Measurements from ENCODE around the gene GNA14. TPM values are rescaled to one million over a fixed set of nuclear protein-coding genes. Genes with fewer than 3 reads are reported as not detected.
A peak's percentile ranks its signal among the peaks of the same experiment; 100 is the strongest.

Gene GNA14
- total and polyA plus RNA-seq, 7 donors, result 0.31 to 1.1 (median 0.47) TPM

DNA sequence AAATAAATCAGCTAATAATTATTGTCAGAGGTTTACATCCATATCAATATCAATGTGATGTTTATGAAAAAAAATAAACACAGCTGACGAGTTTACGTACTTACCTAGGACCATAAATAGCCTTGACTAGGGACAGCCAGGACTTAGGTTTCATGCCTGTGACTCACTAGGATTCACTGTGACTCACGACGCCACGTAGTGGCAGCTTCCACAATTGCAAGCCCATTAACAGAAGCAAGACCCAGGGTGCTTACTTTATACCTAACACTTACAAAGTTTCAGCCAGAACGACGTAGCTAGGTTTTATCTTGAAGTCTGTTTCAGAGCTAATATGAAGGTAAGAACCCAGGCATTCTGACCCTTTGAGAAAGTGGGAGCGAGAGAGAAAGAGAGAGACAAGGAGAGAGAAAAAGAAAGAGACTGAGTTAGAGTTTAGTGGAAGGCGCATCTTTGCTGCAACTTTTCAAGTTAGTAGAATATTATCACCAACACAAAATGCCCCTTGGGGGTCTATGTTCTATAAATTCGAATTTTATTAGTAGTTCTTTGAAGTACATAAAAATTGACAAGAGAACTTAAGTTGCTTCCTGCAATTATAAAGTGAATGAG is 191.2 kb downstream of the GNA14 start:
- Histone ChIP-seq H3K27me3 (ENCODE audit: insufficient read depth in 3 of 3, low read length in 2 of 3) (no peaks in the 10 kb centered on the region), H3K36me3 (ENCODE audit: insufficient read depth in 1 of 2, low read depth in 1 of 2) (no peaks in the 10 kb centered on the region), H3K4me3 (no peak overlapping the region), H3K4me1 (no peaks in the 10 kb centered on the region), H3K27ac (no peak overlapping the region), H3K9me3 (no peaks in the 10 kb centered on the region)
- TF ChIP-seq, protein P1, sequence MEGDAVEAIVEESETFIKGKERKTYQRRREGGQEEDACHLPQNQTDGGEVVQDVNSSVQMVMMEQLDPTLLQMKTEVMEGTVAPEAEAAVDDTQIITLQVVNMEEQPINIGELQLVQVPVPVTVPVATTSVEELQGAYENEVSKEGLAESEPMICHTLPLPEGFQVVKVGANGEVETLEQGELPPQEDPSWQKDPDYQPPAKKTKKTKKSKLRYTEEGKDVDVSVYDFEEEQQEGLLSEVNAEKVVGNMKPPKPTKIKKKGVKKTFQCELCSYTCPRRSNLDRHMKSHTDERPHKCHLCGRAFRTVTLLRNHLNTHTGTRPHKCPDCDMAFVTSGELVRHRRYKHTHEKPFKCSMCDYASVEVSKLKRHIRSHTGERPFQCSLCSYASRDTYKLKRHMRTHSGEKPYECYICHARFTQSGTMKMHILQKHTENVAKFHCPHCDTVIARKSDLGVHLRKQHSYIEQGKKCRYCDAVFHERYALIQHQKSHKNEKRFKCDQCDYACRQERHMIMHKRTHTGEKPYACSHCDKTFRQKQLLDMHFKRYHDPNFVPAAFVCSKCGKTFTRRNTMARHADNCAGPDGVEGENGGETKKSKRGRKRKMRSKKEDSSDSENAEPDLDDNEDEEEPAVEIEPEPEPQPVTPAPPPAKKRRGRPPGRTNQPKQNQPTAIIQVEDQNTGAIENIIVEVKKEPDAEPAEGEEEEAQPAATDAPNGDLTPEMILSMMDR (IDR thresholded peaks at IDR 0.05), result peak; percentile 81
- WGBS, 3 donors, result 20 to 24% (median 22%) methylated on average over 10 of the region's 10 CpGs
- intact Hi-C loops (cut with DNase I), result no loop called here
- DNase-seq (peak; percentile 83 to 86), ATAC-seq (peak; percentile 83 to 95 (median 92))

DNA sequence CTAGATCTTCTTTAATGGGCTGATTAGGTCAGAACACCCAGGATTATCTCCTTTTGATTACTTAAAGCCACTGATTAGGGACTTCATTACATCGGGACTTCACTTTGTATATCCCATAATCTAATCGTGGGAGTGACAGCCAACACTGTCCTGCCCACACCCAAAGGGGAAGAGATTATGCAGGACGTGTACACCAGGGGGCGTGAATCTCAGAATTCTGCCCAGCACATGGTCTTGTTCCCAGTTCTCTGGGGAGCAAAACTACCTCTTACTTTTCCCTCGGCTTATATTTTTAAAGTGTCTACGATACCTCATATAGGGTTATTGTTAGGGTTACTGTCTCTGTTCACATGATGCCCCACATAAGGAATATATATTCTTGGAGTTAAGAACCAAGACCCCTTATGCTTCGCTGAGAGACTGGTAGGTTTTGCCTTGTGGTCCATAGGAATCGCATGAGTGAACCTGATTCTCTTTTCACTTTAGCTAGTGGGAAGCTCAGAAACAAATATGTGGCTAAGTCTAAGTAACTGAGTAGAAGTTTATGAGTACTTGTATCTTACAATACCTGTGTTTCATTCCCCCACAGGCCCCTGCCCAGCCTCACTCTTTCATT is 192.7 kb downstream of the GNA14 start:
- TF ChIP-seq, protein P1 (IDR thresholded peaks at IDR 0.05), result peak; percentile 13
- Histone ChIP-seq H3K27ac (no peak overlapping the region), H3K9me3 (no peaks in the 10 kb centered on the region), H3K36me3 (ENCODE audit: insufficient read depth in 1 of 2, low read depth in 1 of 2) (no peaks in the 10 kb centered on the region), H3K4me3 (no peak overlapping the region), H3K27me3 (ENCODE audit: insufficient read depth in 3 of 3, low read length in 2 of 3) (peaks cover 0 to 1% (median 0%) of the 10 kb centered on the region in 3 donors), H3K4me1 (no peaks in the 10 kb centered on the region)
- ATAC-seq (no peak), DNase-seq (no peak)
- WGBS, 3 donors, result 76 to 87% (median 81%) methylated on average over 8 of the region's 8 CpGs
- intact Hi-C loops (cut with DNase I), result loop anchor here in 1 of 2 donors (2.0 kb wide), 1 partner anchor 193 kb away; the partner anchor contains the start of gene GNA14

DNA sequence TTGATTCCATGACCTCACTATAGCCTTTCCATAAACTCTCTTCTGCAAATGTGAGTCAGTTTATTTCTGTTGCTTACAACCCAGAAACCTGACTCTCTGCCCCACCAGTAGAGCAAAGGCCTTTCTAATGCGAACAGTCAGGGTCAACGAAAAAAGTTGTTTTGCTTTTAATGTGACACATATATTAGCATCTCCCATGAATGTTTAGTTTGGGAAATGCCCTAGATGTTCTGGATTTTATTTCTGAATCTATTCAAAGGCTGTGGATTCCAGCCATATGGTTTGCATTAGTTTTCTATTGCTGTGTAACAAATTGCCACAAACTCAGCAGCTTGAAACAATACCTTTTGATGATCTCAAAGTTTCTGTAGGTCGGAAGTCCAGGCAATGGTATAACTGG is 193.5 kb downstream of the GNA14 start:
- WGBS, 3 donors, result 82 to 85% (median 85%) methylated on average over 3 of the region's 3 CpGs
- no peak for DNase-seq
- TF ChIP-seq, protein P1 (IDR thresholded peaks at IDR 0.05), result no peak
- no peak for ATAC-seq
- H3K27me3 ChIP-seq (ENCODE audit: insufficient read depth in 3 of 3, low read length in 2 of 3), result peaks cover 0 to 1% (median 0%) of the 10 kb centered on the region in 3 donors
- no peak overlapping the region for H3K27ac ChIP-seq
- H3K4me3 ChIP-seq, result no peak overlapping the region
- H3K9me3 ChIP-seq, result no peaks in the 10 kb centered on the region
- intact Hi-C loops (cut with DNase I), result loop anchor here in 1 of 2 donors (2.0 kb wide), 1 partner anchor 194 kb away; the partner anchor contains the start of gene GNA14
- H3K4me1 ChIP-seq, result no peaks in the 10 kb centered on the region
- no peaks in the 10 kb centered on the region for H3K36me3 ChIP-seq (ENCODE audit: insufficient read depth in 1 of 2, low read depth in 1 of 2)

GRCh38 chr9:77453825-77454647 is 194.1 kb downstream of the GNA14 start:
- DNase-seq (no peak), ATAC-seq (no peak)
- H3K4me3 ChIP-seq, result no peak overlapping the region
- no peaks in the 10 kb centered on the region for H3K9me3 ChIP-seq
- H3K36me3 ChIP-seq (ENCODE audit: insufficient read depth in 1 of 2, low read depth in 1 of 2), result no peaks in the 10 kb centered on the region
- H3K27ac ChIP-seq, result no peak overlapping the region
- H3K4me1 ChIP-seq, result no peaks in the 10 kb centered on the region
- H3K27me3 ChIP-seq (ENCODE audit: insufficient read depth in 3 of 3, low read length in 2 of 3), result peaks cover 0 to 1% (median 0%) of the 10 kb centered on the region in 3 donors
- WGBS, 3 donors, result 81 to 88% (median 86%) methylated on average over 14 of the region's 14 CpGs
- TF ChIP-seq, protein P1 (IDR thresholded peaks at IDR 0.05), result no peak
- intact Hi-C loops (cut with DNase I), result loop anchor here in 1 of 2 donors (2.0 kb wide), 1 partner anchor 195 kb away; the partner anchor contains the start of gene GNA14
